IMR-90 (cell line): ENCODE results near the gene MYH13.

ENCODE experiments used
- BHLHE40 ChIP-seq: fragments of 150-350 bp; IDR thresholded peaks from 2 replicates; pipeline ENCODE4 v1.6.1; 2016; ENCODE audit warnings: mild to moderate bottlenecking, low read depth, low read length
- CEBPB ChIP-seq: IDR thresholded peaks from 2 replicates; pipeline ENCODE4 v1.6.1; 2012; ENCODE audit warnings: low read depth, low read length, improper control_type of control experiment
- MAFK ChIP-seq: IDR thresholded peaks from 2 replicates; pipeline ENCODE4 v1.6.1; 2012; ENCODE audit warnings: low read depth, low read length, improper control_type of control experiment
- MXI1 ChIP-seq: IDR thresholded peaks from 2 replicates; pipeline ENCODE4 v1.6.1; 2012; ENCODE audit warnings: low read depth, mild to moderate bottlenecking, low read length, moderate library complexity, borderline replicate concordance
- NFE2L2 ChIP-seq: fragments of 150-350 bp; IDR thresholded peaks from 2 replicates; pipeline ENCODE4 v1.6.1; 2016; ENCODE audit warnings: low read depth, mild to moderate bottlenecking, low read length
- POLR2A ChIP-seq: IDR thresholded peaks from 2 replicates; pipeline ENCODE4 v1.6.1; 2012; ENCODE audit warnings: mild to moderate bottlenecking, low read depth, low read length
- RAD21 ChIP-seq: IDR thresholded peaks from 2 replicates; pipeline ENCODE4 v1.6.1; 2012; ENCODE audit warnings: low read length, improper control_type of control experiment
- TF ChIP-seq, protein P1 (sequence below): conservative IDR thresholded peaks from 2 replicates; pipeline ENCODE4 v1.5.1; 2012; ENCODE audit warnings: mild to moderate bottlenecking, low read depth, low read length, improper control_type of control experiment

DNA sequence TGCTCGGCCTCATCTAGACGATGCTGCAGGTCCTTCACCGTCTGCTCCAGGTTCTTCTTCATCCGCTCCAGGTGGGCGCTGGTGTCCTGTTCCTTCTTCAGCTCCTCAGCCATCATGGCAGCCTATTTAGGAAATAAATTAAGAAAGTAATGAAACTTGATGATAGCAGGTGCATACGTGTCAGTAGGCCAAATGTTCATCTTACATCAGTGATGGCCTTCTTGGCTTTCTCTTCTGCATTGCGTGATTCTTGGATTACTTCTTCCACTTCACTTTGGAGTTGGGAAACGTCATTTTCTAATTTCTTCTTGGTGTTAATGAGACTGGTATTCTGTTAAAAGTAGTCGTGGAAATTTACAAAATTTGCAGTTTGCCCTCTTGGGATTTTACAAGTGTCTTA lies 20.1 kb upstream of the MYH13 start:
- TF ChIP-seq POLR2A (no peak), MAFK (no peak), RAD21 (no peak), BHLHE40 (no peak), CEBPB (no peak), NFE2L2 (no peak), MXI1 (no peak)
- TF ChIP-seq, protein P1, sequence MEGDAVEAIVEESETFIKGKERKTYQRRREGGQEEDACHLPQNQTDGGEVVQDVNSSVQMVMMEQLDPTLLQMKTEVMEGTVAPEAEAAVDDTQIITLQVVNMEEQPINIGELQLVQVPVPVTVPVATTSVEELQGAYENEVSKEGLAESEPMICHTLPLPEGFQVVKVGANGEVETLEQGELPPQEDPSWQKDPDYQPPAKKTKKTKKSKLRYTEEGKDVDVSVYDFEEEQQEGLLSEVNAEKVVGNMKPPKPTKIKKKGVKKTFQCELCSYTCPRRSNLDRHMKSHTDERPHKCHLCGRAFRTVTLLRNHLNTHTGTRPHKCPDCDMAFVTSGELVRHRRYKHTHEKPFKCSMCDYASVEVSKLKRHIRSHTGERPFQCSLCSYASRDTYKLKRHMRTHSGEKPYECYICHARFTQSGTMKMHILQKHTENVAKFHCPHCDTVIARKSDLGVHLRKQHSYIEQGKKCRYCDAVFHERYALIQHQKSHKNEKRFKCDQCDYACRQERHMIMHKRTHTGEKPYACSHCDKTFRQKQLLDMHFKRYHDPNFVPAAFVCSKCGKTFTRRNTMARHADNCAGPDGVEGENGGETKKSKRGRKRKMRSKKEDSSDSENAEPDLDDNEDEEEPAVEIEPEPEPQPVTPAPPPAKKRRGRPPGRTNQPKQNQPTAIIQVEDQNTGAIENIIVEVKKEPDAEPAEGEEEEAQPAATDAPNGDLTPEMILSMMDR = no peak
